Naive B cell (primary cell): ENCODE measurements around the gene GDPD4. TPM values are rescaled to one million over a fixed set of nuclear protein-coding genes. Genes with fewer than 3 reads are reported as not detected.

Experiments
- ATAC-seq, 2 donors: fragments of 150-1000 bp; cut with Tn5 transposase; 2 replicates each; pipeline ENCODE4 v1.10.0; 2021; ENCODE audit warnings: low read depth in 2 of 2, mild to moderate bottlenecking in 2 of 2, moderate library complexity in 2 of 2
- DNase-seq: peaks from one replicate; pipeline ENCODE4 v3.0.0; 2022
- H3K27ac Mint-ChIP-seq, 6 donors: one replicate each; pipeline ENCODE4 v1.8.0; 2020 to 2022; ENCODE audit warnings: mild to moderate bottlenecking in 6 of 6, mixed read lengths in 6 of 6, moderate library complexity in 5 of 6, inconsistent platforms in 2 of 6
- H3K27me3 Mint-ChIP-seq, 3 donors: one replicate each; pipeline ENCODE4 v1.8.0; 2021 to 2022; ENCODE audit warnings: mixed read lengths in 3 of 3, mild to moderate bottlenecking in 1 of 3
- H3K36me3 Mint-ChIP-seq, 2 donors: one replicate each; pipeline ENCODE4 v1.8.0; 2020 to 2022; ENCODE audit warnings: mixed read lengths in 2 of 2, inconsistent platforms in 1 of 2, mild to moderate bottlenecking in 1 of 2
- H3K4me1 Mint-ChIP-seq, 3 donors: one replicate each; pipeline ENCODE4 v1.8.0; 2020 to 2022; ENCODE audit warnings: mixed read lengths in 3 of 3, inconsistent platforms in 1 of 3, mild to moderate bottlenecking in 1 of 3, moderate library complexity in 1 of 3
- H3K4me3 Mint-ChIP-seq, 8 donors: one replicate each; pipeline ENCODE4 v1.8.0; 2020 to 2022; ENCODE audit warnings: mild to moderate bottlenecking in 8 of 8, mixed read lengths in 8 of 8, moderate library complexity in 8 of 8, inconsistent platforms in 2 of 8
- H3K9me3 Mint-ChIP-seq, 7 donors: one replicate each; pipeline ENCODE4 v1.8.0; 2020 to 2022; ENCODE audit warnings: mixed read lengths in 7 of 7, mild to moderate bottlenecking in 5 of 7, inconsistent platforms in 2 of 7, moderate library complexity in 1 of 7
- polyA plus RNA-seq, 6 donors: library from polyadenylated mRNA; unstranded; fragments of 300-500 nt; fragmentation: Illumina TruSeq; gene quantifications; one replicate each; pipeline ENCODE4 v1.2.3, GENCODE V29; 2021; ENCODE audit warnings: low read depth in 6 of 6

GDPD4 gene
- polyA plus RNA-seq, 6 donors from 2014 or later = not detected

GRCh38 chr11:77193911-77194830 is 107.3 kb downstream of the GDPD4 start:
- Mint-ChIP-seq H3K27me3 (no peaks in the 10 kb centered on the region), H3K4me3 (no peak overlapping the region), H3K9me3 (no peaks in the 10 kb centered on the region), H3K4me1 (no peaks in the 10 kb centered on the region), H3K36me3 (no peaks in the 10 kb centered on the region), H3K27ac (no peak overlapping the region)
- DNase-seq = no peak
- ATAC-seq = no peak

GRCh38 chr11:77193167-77193566 is 108.3 kb downstream of the GDPD4 start:
- ATAC-seq (no peak), DNase-seq (no peak)
- H3K36me3 Mint-ChIP-seq = no peaks in the 10 kb centered on the region
- H3K4me1 Mint-ChIP-seq = no peaks in the 10 kb centered on the region
- no peak overlapping the region for H3K4me3 Mint-ChIP-seq
- H3K27ac Mint-ChIP-seq = no peak overlapping the region
- H3K27me3 Mint-ChIP-seq = no peaks in the 10 kb centered on the region
- no peaks in the 10 kb centered on the region for H3K9me3 Mint-ChIP-seq

GRCh38 chr11:77191823-77192495 is 109.5 kb downstream of the GDPD4 start:
- H3K9me3 Mint-ChIP-seq = no peaks in the 10 kb centered on the region
- ATAC-seq (peak; percentile 34 to 41), DNase-seq (peak; percentile 9)
- H3K27me3 Mint-ChIP-seq = no peaks in the 10 kb centered on the region
- H3K4me1 Mint-ChIP-seq = no peaks in the 10 kb centered on the region
- H3K4me3 Mint-ChIP-seq = no peak overlapping the region
- no peak overlapping the region for H3K27ac Mint-ChIP-seq
- H3K36me3 Mint-ChIP-seq = no peaks in the 10 kb centered on the region

- H3K27me3 Mint-ChIP-seq = no peaks in the 10 kb centered on the region
- ATAC-seq (no peak), DNase-seq (no peak)
- no peak overlapping the region for H3K4me3 Mint-ChIP-seq
- H3K4me1 Mint-ChIP-seq = no peaks in the 10 kb centered on the region
- no peak overlapping the region for H3K27ac Mint-ChIP-seq
- no peaks in the 10 kb centered on the region for H3K36me3 Mint-ChIP-seq
- no peaks in the 10 kb centered on the region for H3K9me3 Mint-ChIP-seq
Observed at GRCh38 chr11:77191429-77191822, 110.1 kb downstream of the GDPD4 start.

- no peaks in the 10 kb centered on the region for H3K36me3 Mint-ChIP-seq
- no peak for ATAC-seq
- H3K9me3 Mint-ChIP-seq = no peaks in the 10 kb centered on the region
- H3K27ac Mint-ChIP-seq = no peak overlapping the region
- H3K4me3 Mint-ChIP-seq = no peak overlapping the region
- no peaks in the 10 kb centered on the region for H3K27me3 Mint-ChIP-seq
- no peaks in the 10 kb centered on the region for H3K4me1 Mint-ChIP-seq
- DNase-seq = no peak
Observed at GRCh38 chr11:77190331-77191075, 111.0 kb downstream of the GDPD4 start.

- Mint-ChIP-seq H3K9me3 (no peaks in the 10 kb centered on the region), H3K27me3 (no peaks in the 10 kb centered on the region), H3K4me3 (no peak overlapping the region), H3K36me3 (no peaks in the 10 kb centered on the region), H3K27ac (no peak overlapping the region), H3K4me1 (no peaks in the 10 kb centered on the region)
- DNase-seq (no peak), ATAC-seq (no peak)
Observed at GRCh38 chr11:77189588-77190210, 111.8 kb downstream of the GDPD4 start.

GRCh38 chr11:77188633-77189491 is 112.6 kb downstream of the GDPD4 start:
- no peaks in the 10 kb centered on the region for H3K27me3 Mint-ChIP-seq
- H3K4me1 Mint-ChIP-seq = no peaks in the 10 kb centered on the region
- H3K27ac Mint-ChIP-seq = no peak overlapping the region
- no peak for DNase-seq
- H3K4me3 Mint-ChIP-seq = no peak overlapping the region
- ATAC-seq = no peak
- H3K9me3 Mint-ChIP-seq = no peaks in the 10 kb centered on the region
- H3K36me3 Mint-ChIP-seq = no peaks in the 10 kb centered on the region

- Mint-ChIP-seq H3K36me3 (no peaks in the 10 kb centered on the region), H3K9me3 (no peaks in the 10 kb centered on the region), H3K27me3 (no peaks in the 10 kb centered on the region), H3K4me3 (no peak overlapping the region), H3K4me1 (no peaks in the 10 kb centered on the region), H3K27ac (no peak overlapping the region)
- ATAC-seq (peak; percentile 37 to 53), DNase-seq (peak; percentile 18)
Observed at GRCh38 chr11:77187776-77188632, 113.5 kb downstream of the GDPD4 start.

GRCh38 chr11:77187111-77187750 is 114.3 kb downstream of the GDPD4 start:
- Mint-ChIP-seq H3K36me3 (no peaks in the 10 kb centered on the region), H3K9me3 (no peaks in the 10 kb centered on the region), H3K4me3 (no peak overlapping the region), H3K4me1 (no peaks in the 10 kb centered on the region), H3K27me3 (peaks cover 0 to 2% (median 0%) of the 10 kb centered on the region in 3 donors), H3K27ac (no peak overlapping the region)
- DNase-seq (no peak), ATAC-seq (no peak)

- H3K27ac Mint-ChIP-seq = no peak overlapping the region
- no peak overlapping the region for H3K4me3 Mint-ChIP-seq
- no peaks in the 10 kb centered on the region for H3K9me3 Mint-ChIP-seq
- H3K27me3 Mint-ChIP-seq = peaks cover 0 to 4% (median 0%) of the 10 kb centered on the region in 3 donors
- H3K36me3 Mint-ChIP-seq = no peaks in the 10 kb centered on the region
- no peak for DNase-seq
- no peaks in the 10 kb centered on the region for H3K4me1 Mint-ChIP-seq
- no peak for ATAC-seq
Observed at GRCh38 chr11:77186302-77186701, 115.2 kb downstream of the GDPD4 start.

GRCh38 chr11:77184136-77184860 is 117.2 kb downstream of the GDPD4 start:
- Mint-ChIP-seq H3K4me1 (no peaks in the 10 kb centered on the region), H3K4me3 (no peak overlapping the region), H3K36me3 (no peaks in the 10 kb centered on the region), H3K27me3 (peaks cover 0 to 4% (median 0%) of the 10 kb centered on the region in 3 donors), H3K27ac (peak overlapping the region in 1 of 6 donors; percentile 89), H3K9me3 (no peaks in the 10 kb centered on the region)
- ATAC-seq = no peak
- DNase-seq = no peak
